GM18526 (cell line): Measurements from ENCODE around the gene OVCH1.

Experiments
- POLR2A ChIP-seq: IDR thresholded peaks from 3 replicates; pipeline ENCODE4 v1.6.1; 2011; ENCODE audit not compliant: insufficient read length; ENCODE audit errors: extremely low read depth

The OVCH1 gene

GRCh38 chr12:29395356-29395755 is 102.1 kb downstream of the OVCH1 start:
- no peak for TF ChIP-seq POLR2A

- TF ChIP-seq POLR2A, result no peak
These were observed 108.1 kb downstream of the OVCH1 start for GRCh38 chr12:29389295-29389919.

DNA sequence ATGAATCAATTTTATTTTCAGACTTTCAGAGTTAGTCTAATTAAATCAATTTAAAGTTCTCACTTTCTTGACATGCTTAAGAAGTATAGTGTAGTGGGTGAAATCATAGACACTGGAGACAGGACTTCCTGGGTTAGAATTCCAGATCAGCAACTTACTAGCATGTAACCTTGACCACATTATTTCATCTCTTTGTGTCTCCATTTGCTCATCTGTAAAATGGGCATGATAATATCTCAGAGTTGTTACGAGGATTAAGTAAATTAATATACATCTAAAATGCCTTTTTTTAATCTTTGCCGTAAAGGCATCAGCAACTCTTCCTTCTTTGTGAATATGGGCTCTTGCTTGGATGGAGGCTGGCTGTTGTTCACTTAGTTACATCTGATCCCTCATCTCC is 115.2 kb downstream of the OVCH1 start:
- TF ChIP-seq POLR2A, result no peak

- peak; percentile 50 for TF ChIP-seq POLR2A
These were observed 116.7 kb downstream of the OVCH1 start, which contains the start of gene ERGIC2 for GRCh38 chr12:29380536-29381523. ERGIC2 (minus strand) TSS chr12:29381172; CDS start chr12:29371633, 9,539 bp downstream.
